ENCODE data around the gene PTPN20.
"Not testable (repeated sequence)": the region's sequence is repeated elsewhere in the genome, so short reads cannot be mapped to it uniquely, and the experiment has no call there.

DNA sequence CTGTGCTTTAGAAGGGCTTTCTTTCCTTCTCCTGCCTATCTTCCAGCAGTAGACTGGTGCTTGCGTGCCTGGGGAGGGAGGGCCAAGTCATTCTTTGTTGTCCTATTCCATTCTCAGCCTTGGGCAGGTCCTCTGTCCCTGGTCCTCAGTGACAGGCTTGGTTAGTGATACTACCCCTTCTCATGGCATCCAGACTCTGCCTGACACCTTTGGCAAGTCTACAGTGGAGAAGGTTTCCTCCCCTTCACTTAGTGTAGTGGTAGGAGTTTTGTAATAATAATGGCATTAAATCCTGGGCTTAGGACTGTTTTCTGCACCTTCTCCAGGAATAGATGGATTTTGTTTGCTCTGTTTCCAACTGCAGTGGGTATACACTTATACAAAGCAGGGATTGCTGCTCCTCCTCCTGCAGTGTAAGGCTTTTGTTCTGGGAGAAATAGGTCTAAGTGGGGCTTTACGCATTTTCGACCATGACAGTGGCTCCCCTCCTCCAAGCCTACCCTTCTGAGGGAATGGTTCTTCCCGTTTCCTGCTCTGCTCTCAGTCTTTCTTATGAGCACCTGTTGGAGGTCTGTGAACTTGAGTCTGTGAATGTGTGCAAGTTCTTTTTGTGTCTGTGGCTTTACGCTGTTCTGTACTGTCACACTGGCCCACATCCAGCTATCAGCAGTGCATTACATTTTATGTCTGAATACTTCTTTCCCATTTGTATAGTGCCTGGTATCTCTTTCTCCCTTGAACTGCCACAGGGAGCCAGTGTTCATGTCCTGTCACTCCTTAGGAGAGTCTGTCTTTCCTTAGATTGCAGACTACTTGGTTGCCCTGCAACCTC, 37.7 kb downstream of the PTPN20 start:
- TF ChIP-seq, protein P1, sequence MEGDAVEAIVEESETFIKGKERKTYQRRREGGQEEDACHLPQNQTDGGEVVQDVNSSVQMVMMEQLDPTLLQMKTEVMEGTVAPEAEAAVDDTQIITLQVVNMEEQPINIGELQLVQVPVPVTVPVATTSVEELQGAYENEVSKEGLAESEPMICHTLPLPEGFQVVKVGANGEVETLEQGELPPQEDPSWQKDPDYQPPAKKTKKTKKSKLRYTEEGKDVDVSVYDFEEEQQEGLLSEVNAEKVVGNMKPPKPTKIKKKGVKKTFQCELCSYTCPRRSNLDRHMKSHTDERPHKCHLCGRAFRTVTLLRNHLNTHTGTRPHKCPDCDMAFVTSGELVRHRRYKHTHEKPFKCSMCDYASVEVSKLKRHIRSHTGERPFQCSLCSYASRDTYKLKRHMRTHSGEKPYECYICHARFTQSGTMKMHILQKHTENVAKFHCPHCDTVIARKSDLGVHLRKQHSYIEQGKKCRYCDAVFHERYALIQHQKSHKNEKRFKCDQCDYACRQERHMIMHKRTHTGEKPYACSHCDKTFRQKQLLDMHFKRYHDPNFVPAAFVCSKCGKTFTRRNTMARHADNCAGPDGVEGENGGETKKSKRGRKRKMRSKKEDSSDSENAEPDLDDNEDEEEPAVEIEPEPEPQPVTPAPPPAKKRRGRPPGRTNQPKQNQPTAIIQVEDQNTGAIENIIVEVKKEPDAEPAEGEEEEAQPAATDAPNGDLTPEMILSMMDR (IDR thresholded peaks at IDR 0.05): not testable (repeated sequence)
- not testable (repeated sequence) for TF ChIP-seq POLR2A (IDR thresholded peaks at IDR 0.05)

Data from right lobe of liver (tissue), 4 donors.